Measurements from ENCODE around the gene RARB. TPM values are rescaled to one million over a fixed set of nuclear protein-coding genes. Genes with fewer than 3 reads are reported as not detected.
A peak's percentile ranks its signal among the peaks of the same experiment; 100 is the strongest.

RARB gene
- total RNA-seq, 1 experiment from 2014 or later, result not detected

DNA sequence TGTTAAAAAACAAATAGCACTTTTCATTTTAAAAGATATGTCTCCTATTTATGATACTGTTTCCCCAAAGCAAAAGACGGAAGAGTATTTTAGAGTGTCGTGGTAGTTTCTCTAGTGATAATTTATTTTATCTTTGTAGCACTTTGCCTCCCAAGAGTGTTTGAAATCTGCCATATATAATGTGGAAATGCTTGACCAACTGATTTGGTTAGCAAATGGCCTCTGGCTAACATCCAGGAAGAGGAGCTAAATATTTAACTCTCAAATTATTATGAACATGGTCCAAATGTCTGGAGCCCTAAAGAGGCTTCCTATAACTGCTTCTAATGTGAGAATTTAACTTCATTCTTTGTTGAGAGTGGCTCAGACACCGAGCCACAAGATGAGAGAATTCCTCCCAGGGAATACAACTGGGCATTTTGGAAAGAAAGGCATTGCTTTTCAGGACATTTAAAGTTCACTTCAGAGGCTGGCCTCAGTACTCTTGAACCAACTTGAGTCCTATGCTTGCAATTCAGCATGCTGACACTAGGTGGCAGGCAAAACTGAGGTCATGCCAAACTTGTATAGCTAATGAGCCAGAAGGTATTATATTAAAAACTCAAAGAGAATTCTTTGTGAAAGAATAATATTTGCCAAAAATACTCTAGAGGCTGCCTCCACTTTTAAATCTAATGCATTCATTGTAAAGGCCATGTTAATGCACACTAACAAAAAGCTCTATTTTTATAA lies 104.5 kb downstream of the RARB start:
- no peak for DNase-seq (ENCODE audit: low spot score)

DNA sequence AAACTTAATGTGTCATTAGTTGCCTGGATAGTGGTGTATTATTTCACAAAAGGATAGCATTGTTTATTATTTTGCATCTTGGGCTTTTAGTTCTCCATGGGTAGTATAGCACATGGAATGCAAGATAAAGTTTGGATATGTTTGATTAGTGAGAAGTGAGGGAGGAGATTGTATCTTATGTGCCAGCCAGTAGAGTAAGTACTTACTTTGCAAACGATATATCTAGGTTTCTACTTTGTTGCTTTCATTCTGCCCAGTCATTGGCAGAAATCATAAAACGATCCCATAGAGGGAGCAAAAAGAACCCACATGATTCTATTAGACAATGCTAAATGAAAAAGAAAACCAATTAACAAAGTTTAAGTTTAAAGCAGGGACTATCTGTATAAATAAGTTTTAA lies 105.3 kb downstream of the RARB start:
- DNase-seq (ENCODE audit: low spot score), result no peak
- in situ Hi-C loops (cut with HindIII; ENCODE audit: low sequenced_read_pairs), result no loop called here

More for the DNA sequence above, 104.5 kb downstream of the RARB start:
- in situ Hi-C loops (cut with HindIII; ENCODE audit: low sequenced_read_pairs), result no loop called here

DNA sequence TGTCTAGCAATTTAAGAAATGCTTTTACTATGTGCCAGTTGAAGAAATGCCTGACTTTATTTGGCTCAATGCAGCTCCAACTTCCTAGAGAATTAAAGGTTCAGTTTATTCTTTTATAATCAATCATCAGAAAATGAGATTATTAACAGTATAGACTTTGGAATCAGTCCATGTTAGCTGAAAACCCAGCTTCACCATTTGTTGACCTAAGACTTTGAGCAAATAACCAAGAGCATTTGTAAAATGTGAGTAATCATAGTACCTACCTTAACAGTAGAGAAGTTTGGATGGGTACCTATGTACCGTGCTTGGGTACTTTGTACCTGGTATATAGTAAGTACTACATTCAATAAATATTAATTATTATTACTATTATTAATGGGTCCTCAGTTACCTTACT lies 105.9 kb downstream of the RARB start:
- in situ Hi-C loops (cut with HindIII; ENCODE audit: low sequenced_read_pairs), result no loop called here
- DNase-seq (ENCODE audit: low spot score), result no peak

DNA sequence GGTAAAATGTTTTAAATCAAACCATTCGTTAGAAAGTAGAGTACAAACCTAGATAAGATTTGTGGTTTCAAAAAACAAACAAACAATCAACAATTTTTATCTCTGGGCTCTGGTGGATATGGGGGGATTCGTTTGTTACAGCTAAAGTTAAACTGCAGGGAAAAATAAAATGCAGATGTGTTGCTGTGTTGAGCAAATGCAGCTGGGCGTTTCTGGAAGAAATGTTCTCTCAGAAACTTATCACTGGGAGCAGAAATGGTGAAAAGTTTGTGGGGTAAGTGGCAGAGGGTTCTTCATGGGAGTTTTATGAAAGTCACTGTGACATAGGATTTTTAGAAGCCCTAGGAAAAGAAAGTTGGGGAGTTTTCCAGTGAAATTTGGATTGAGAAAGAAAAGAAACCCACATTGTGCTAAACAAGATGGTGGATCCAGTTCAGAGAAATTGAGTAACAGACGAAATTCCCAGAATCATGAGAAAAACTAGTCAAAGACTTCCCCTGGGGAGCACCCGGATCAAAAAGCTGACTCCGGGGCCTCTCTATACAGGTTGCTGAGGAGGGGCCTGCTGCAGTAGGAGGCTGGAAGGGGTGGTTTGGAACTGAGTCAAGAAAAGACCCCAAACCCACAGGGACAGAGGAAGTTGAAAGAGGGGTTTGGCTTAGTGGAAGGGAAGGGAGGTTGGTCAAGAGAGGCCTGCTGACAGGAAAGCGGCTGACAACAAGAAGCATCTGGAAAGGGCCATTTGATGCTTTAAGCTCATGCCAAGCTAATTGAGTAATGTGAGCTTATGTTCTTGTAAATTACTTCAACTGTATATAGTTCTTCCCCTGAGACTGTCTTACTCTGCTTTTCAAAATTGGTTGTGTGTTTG lies 108.7 kb downstream of the RARB start:
- in situ Hi-C loops (cut with HindIII; ENCODE audit: low sequenced_read_pairs), result no loop called here
- DNase-seq (ENCODE audit: low spot score), result no peak

DNA sequence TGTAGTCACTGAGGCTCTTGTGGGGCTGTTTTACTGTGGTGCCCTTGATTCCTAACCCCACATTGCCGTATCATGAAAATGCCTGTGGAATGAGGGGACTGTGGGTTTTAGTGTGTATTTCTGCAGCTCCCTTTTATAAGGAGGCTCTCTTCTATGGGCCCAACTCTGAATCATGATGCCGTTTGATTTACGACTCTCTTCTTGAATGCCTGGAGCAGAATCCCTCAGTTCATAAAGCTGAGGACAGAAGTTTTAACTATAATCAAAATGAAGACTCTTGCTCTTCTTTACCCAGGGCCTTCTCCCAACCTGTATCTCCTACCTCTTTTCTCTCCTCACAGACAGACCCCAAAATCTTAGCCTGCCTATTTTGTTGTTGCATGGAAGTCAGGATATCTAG lies 109.5 kb downstream of the RARB start:
- in situ Hi-C loops (cut with HindIII; ENCODE audit: low sequenced_read_pairs), result no loop called here
- DNase-seq (ENCODE audit: low spot score), result no peak

DNA sequence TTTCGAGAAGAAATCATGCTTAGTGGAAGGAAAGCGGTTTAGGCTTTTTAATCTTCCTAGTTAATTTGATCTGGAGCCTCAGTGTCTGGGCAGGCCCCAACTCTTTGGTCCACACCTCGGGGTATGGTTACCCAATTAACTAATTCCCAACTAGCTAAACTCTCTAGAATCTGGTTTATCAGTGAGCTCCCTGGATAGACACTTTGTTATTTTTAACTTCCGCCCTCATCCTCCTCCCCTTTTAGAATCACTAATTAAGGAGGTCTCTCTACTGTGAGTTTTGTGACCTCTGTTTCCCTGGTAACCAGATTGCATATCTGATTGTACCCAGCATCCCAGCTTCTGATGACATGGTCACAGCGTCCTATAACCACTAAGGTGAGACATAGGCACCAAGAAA lies 112.2 kb downstream of the RARB start:
- in situ Hi-C loops (cut with HindIII; ENCODE audit: low sequenced_read_pairs), result no loop called here
- DNase-seq (ENCODE audit: low spot score), result no peak

DNA sequence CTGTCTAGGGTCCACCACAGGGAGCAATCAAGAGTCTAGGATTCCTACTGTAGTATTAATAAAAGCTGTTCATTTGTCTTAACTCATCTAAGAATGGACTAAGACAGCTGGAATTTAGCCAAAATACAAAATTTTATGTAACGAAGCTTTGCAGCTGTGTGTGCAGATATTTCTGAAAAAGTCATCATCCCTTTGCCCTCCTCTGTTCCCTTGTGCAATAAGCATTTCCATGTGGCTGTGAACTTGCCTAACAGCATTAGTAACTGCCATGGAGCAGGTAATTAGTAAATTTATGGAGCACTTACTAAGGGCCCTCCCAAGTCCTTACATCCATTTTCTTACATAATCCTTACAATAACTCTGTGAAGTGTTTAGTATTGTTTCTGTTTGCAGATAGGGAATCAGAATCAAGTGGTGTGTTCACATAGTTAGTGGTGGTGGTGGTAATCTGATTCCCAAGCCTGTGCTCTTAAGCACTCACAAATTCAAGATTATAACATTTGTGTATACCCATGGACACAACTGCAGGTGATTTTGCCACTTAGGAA lies 114.5 kb downstream of the RARB start:
- in situ Hi-C loops (cut with HindIII; ENCODE audit: low sequenced_read_pairs), result no loop called here

DNA sequence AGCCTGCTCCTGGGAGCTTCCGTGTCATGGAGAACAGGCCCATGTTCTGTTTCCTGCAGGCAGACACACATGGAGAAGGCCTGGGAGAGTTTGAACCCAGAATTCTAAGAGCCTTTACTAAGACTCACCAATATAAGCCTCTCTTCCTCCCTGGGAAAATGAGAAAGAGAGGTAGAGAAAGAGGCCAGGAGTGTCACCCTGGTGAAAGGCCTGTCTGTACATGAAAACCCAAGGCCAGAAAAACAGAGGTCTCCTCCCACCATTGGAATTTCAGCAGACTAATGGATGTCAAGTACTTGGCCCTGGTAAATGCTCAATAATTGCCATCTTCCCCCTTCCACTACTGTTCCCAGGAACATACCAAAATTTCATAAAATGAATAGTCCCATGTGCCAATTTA lies 119.0 kb downstream of the RARB start:
- DNase-seq (ENCODE audit: low spot score), result no peak
- in situ Hi-C loops (cut with HindIII; ENCODE audit: low sequenced_read_pairs), result no loop called here

More for the DNA sequence above, 114.5 kb downstream of the RARB start:
- DNase-seq (ENCODE audit: low spot score), result no peak

DNA sequence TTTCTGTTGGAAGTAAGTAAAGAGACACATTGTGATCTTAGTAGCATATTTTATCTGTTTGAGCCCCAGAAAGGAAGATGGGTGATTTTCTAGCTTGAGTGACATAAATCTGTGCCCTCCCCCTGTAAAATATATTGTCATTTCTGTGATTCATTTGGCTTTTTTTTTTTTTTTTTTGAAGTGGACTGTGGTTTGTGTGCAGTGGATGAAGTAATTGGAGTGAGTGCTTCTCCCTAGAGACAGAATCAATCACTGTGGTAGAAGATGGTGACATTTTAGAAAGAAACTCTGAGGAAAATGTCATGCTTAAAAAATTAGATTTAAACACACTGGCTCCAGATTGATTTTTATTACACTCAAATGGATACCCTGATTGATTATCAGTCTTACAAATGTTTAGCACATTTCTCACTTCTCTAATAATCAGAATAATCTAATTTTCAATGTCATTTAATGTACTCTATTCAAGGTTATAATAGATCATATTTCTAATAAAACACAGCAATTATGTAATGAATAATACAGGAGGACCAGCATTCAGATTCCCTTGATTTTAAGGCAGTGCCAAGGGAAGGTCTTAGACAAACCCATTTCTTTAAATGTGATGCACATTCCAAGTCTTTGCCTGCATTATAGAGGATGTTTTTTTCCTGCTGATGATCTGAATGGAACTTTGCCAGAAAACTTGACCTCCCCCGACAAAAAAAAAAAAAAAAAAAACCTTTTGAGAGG lies 120.0 kb downstream of the RARB start:
- DNase-seq (ENCODE audit: low spot score), result no peak
- in situ Hi-C loops (cut with HindIII; ENCODE audit: low sequenced_read_pairs), result no loop called here

DNA sequence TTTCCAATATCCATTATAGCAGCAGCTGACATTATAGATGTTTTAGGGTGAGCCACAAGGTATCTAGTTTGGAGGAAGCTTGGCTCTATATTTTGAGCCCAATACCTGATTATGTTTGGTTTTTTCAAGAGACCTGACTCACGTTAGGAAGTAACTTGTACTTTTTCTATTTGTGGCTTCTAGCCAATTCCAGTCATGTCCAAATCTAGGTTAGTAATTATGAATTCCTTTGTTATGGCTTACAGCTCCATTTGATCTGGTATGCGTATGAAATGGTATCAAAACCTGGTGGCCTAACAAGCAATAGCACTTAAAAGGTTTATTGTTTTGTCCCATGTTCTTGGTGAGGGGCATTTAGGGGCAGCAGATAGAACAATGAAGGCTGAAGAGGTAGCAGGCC lies 120.8 kb downstream of the RARB start:
- DNase-seq (ENCODE audit: low spot score), result no peak
- in situ Hi-C loops (cut with HindIII; ENCODE audit: low sequenced_read_pairs), result no loop called here

DNA sequence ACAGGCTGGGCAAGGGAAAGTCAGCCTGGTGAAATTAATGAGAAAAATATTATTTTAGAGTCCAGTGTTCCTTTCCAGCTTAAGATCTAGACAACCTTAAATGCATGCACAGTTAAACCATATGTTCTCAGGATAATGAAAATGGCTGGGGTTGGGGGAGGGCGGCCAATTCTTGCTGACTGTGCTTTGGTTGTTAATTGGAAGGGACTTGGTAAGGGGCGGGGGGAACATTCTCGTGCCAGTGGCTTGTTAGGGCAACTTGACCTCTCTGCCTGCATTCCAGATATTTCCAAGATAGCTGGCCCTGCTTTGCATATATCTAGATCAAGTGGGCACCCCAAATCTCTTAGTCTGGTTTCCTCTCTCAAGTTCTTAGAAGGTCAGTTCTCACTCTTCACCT lies 124.2 kb downstream of the RARB start:
- in situ Hi-C loops (cut with HindIII; ENCODE audit: low sequenced_read_pairs), result no loop called here
- DNase-seq (ENCODE audit: low spot score), result no peak

DNA sequence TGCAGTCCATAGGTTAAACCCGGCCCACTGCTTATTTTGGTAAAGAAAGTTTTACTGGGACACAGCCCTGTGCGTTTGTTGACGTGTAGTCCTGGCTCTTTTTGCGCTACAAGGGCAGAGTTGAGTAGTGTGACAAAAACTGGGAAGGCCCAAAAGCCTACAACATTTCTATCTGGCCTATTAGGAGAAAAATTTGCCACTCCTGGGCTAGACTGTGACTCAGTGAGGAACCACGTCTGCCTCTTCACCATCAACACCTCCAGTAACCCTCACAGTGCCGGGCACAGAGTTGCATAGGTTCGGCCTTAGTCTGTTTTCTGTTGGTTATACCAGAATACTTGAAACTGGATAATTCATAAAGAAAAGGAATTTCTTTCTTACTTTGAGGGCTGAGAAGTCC lies 126.3 kb downstream of the RARB start:
- no peak for DNase-seq (ENCODE audit: low spot score)
- in situ Hi-C loops (cut with HindIII; ENCODE audit: low sequenced_read_pairs), result no loop called here

DNA sequence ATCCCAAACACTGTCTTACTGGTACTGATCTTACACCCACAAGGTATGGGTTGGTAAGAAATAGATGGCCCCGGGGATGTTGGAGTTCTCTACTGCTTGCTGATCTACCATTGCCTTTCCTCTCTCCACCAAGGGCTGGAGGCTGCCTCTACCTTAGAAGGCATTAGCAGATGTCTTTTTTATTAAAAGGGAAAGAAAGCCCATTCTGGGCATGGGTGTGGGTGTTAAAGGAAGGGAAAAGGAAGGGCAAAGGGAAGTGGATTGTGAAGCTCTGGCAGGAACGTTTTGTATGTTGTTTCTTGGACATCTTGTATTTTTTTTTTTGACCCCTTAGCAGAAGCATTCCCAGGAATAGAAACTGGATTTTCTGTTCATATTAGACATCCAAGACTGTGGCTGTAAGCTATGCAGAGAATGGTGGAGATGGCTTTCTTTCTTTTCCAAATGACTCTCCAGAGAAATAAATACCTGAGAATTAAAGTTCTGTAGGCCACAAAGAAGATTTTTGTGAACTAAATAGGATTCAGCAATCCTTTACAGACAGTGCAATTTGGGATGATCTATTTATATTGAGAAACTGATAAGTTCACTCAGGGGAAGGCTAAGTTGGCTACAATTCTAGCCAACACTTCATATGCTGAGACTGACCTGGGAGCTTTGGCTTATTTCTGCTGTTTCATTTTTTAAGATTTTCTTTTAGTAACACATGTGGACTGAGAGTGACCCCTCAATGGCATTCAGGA lies 127.8 kb downstream of the RARB start:
- DNase-seq (ENCODE audit: low spot score), result no peak
- in situ Hi-C loops (cut with HindIII; ENCODE audit: low sequenced_read_pairs), result no loop called here

DNA sequence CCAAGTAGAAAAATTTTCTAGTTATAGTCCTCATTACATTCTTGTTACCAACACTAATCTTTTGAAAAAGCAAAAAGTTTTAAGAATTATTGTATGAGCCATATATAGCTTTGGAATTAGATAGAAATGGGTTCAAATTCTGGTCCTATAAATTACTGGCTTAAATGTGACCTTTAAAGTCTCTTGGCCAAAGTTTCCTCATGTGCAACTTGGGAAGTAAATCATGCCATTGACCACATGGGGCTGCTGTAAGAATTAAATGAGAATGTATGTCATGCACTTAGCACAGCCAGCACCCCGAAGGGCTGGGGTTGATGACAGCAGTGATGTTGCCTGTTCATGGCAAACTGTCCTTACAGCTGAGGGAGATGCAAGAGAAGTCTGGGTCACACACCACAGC lies 128.4 kb downstream of the RARB start:
- in situ Hi-C loops (cut with HindIII; ENCODE audit: low sequenced_read_pairs), result no loop called here
- DNase-seq (ENCODE audit: low spot score), result no peak

DNA sequence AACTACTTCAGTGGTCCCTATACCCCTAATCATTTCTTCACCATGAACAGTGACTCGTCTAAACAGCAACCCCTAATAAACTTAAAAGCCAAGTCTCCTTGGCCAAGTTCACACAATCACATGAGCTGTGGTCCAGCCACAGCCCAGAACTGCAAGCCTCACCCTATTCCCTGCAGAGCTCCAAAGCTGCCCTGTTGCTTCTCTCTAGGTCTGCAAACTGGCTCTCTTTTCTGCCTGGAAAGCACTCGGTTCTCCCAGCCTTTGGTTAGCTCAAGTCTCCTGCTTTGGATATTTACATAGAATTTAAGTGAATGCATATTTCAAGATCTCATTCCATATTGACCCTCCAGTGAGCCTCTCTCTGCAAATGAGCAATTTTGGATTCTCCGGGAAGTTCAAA lies 129.6 kb downstream of the RARB start:
- DNase-seq (ENCODE audit: low spot score), result no peak
- in situ Hi-C loops (cut with HindIII; ENCODE audit: low sequenced_read_pairs), result no loop called here

DNA sequence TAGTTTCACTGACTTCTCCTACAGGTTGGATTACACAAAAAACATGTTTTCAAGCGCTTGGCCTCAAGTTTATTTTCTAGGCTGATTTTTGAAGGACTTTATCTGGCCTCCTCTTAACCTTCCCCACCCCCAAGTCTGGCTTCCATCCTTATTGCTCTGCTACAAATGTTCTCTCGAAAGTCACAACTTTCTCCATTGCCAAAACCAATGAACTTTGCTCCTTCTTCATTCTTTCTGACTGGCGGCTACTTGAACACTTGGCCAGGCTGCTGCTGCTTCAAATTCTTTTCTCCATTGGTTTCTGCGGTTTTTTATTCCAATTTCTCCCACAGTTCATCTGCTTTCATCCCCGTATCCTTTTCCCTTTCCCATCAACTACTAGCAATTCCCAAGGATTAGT lies 130.1 kb downstream of the RARB start:
- peak; percentile 1 for DNase-seq (ENCODE audit: low spot score)
- in situ Hi-C loops (cut with HindIII; ENCODE audit: low sequenced_read_pairs), result no loop called here

DNA sequence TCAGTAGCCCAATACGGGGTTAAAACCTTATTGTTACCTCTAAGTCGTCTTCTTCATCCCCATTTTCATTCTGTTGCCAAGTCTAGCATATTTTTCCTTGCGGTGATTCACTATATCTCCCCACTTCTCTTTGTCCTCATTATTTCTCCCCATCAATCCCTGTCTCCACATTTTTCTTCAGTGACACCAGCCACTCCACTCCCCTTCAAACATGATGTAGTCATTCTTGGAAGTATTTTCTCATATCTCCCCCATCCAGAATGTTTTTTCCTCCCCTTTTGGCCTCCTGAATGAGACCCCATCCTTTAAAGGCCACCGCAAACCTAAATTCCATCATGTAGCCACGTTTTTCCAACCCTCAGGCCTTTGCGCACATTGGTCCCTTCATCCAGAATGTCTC lies 130.7 kb downstream of the RARB start:
- in situ Hi-C loops (cut with HindIII; ENCODE audit: low sequenced_read_pairs), result no loop called here
- DNase-seq (ENCODE audit: low spot score), result no peak

DNA sequence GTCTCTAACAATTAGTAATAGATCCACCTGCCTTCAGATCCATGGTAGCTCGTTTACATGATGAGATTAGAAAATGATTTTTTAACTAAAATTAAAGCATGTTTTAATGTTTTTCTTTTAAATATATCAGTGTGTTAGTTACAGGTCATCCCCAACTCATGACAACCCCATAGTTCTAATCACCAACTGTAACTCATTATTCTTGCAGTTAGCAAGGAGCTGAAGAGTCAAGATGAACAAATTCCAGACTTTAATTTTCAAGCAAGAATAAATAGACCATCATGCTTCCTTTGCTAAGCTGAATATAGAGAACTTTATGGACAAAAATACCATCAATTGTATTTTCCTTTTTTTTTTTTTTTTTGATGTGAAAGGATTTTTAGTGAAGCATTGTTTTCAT lies 135.5 kb downstream of the RARB start:
- in situ Hi-C loops (cut with HindIII; ENCODE audit: low sequenced_read_pairs), result no loop called here
- DNase-seq (ENCODE audit: low spot score), result no peak

DNA sequence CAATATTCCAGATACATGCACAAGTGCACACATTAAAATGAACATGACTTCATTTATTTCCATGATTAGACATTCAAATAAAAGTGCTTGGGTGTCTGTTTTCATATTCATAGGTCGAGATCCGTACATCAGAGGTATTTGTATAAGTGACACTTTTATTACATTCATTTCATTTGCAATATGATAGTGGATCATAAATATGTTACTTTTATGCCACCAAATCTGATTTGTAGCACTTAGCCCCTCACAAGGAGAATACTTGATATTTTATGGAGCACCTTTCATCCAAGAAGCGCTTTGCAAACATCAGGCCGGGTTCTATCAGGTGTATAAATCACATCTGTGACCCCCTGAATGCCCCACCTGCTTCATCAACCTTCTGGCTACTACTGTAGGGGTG lies 136.0 kb downstream of the RARB start:
- in situ Hi-C loops (cut with HindIII; ENCODE audit: low sequenced_read_pairs), result no loop called here
- DNase-seq (ENCODE audit: low spot score), result no peak

Measured in G401 (cell line).